Measurements from ENCODE around the gene ZNF831.

DNA sequence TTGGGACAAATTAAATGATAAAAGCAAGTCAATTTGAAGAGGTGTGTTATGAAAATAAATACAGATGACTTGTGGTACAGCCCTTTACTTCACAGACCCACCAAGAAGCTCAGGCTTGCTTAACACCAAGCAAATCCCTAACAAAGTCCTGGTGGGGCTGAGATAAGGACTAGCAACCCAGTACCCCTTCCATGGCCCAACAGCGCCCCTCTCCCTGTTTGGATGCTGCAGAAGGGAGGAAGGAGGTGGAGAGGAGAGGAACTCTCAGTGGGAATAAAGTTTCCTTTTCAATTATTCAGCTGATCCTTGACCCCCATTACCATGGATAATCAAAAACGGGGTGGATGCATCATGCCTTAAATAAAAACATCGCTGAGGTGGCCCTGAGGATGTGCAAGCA lies 4.5 kb upstream of the ZNF831 start:
- TF ChIP-seq POLR2AphosphoS5 (IDR thresholded peaks at IDR 0.05; ENCODE audit: low read depth, low read length): no peak
- TF ChIP-seq TAF1 (IDR thresholded peaks at IDR 0.05; ENCODE audit: borderline replicate concordance, low read depth, low read length): no peak
